ENCODE measurements around the gene SNRPA1.

Gene SNRPA1

GRCh38 chr15:101250341-101250831, 44.7 kb downstream of the SNRPA1 start:
- no peaks in the 10 kb centered on the region for H3K9me3 ChIP-seq (ENCODE audit: control insufficient read depth, insufficient read depth, low read length)
- peaks cover 5% of the 10 kb centered on the region; the same call in 1 of the 2 replicates for H3K4me1 ChIP-seq (ENCODE audit: control insufficient read depth, insufficient read depth, low read length)
- H3K27me3 ChIP-seq (ENCODE audit: control insufficient read depth, insufficient read depth, low read length), result no peaks in the 10 kb centered on the region
- no peak overlapping the region for H3K27ac ChIP-seq (ENCODE audit: low read length)
- peak overlapping the region; percentile 85; the same call in 1 of the 2 replicates for H3K4me3 ChIP-seq (ENCODE audit: low read length)
- no peaks in the 10 kb centered on the region; the same call in 1 of the 2 replicates for H3K36me3 ChIP-seq (ENCODE audit: control insufficient read depth, insufficient read depth, low read length)
- no CpG with 5 or more reads among the region's 6 CpGs for WGBS (ENCODE audit: insufficient coverage, insufficient read length)
- DNase-seq (ENCODE audit: low read depth, low spot score), result no peak

GRCh38 chr15:101248274-101248673, 46.8 kb downstream of the SNRPA1 start:
- H3K36me3 ChIP-seq (ENCODE audit: control insufficient read depth, insufficient read depth, low read length), result no peaks in the 10 kb centered on the region; the same call in 1 of the 2 replicates
- no peaks in the 10 kb centered on the region for H3K9me3 ChIP-seq (ENCODE audit: control insufficient read depth, insufficient read depth, low read length)
- no peak overlapping the region for H3K27ac ChIP-seq (ENCODE audit: low read length)
- DNase-seq (ENCODE audit: low read depth, low spot score), result no peak
- H3K4me1 ChIP-seq (ENCODE audit: control insufficient read depth, insufficient read depth, low read length), result peaks cover 9% of the 10 kb centered on the region; the same call in 1 of the 2 replicates
- H3K27me3 ChIP-seq (ENCODE audit: control insufficient read depth, insufficient read depth, low read length), result no peaks in the 10 kb centered on the region
- H3K4me3 ChIP-seq (ENCODE audit: low read length), result no peak overlapping the region
- WGBS (ENCODE audit: insufficient coverage, insufficient read length), result no CpG with 5 or more reads among the region's 3 CpGs

- H3K9me3 ChIP-seq (ENCODE audit: control insufficient read depth, insufficient read depth, low read length), result no peaks in the 10 kb centered on the region
- no peak for DNase-seq (ENCODE audit: low read depth, low spot score)
- peaks cover 12% of the 10 kb centered on the region; the same call in 1 of the 2 replicates for H3K4me1 ChIP-seq (ENCODE audit: control insufficient read depth, insufficient read depth, low read length)
- no peak overlapping the region for H3K27ac ChIP-seq (ENCODE audit: low read length)
- no peak overlapping the region for H3K4me3 ChIP-seq (ENCODE audit: low read length)
- WGBS (ENCODE audit: insufficient coverage, insufficient read length), result no CpG with 5 or more reads among the region's 10 CpGs
- H3K36me3 ChIP-seq (ENCODE audit: control insufficient read depth, insufficient read depth, low read length), result no peaks in the 10 kb centered on the region; the same call in none of the 2 replicates
- H3K27me3 ChIP-seq (ENCODE audit: control insufficient read depth, insufficient read depth, low read length), result no peaks in the 10 kb centered on the region
Measured at GRCh38 chr15:101246824-101247745, 48.0 kb downstream of the SNRPA1 start.

GRCh38 chr15:101246391-101246790, 48.7 kb downstream of the SNRPA1 start:
- Histone ChIP-seq H3K4me1 (ENCODE audit: control insufficient read depth, insufficient read depth, low read length) (peaks cover 12% of the 10 kb centered on the region; the same call in 1 of the 2 replicates), H3K36me3 (ENCODE audit: control insufficient read depth, insufficient read depth, low read length) (no peaks in the 10 kb centered on the region; the same call in none of the 2 replicates), H3K27me3 (ENCODE audit: control insufficient read depth, insufficient read depth, low read length) (no peaks in the 10 kb centered on the region), H3K4me3 (ENCODE audit: low read length) (no peak overlapping the region), H3K9me3 (ENCODE audit: control insufficient read depth, insufficient read depth, low read length) (no peaks in the 10 kb centered on the region), H3K27ac (ENCODE audit: low read length) (no peak overlapping the region)
- DNase-seq (ENCODE audit: low read depth, low spot score), result no peak
- no CpG with 5 or more reads among the region's 6 CpGs for WGBS (ENCODE audit: insufficient coverage, insufficient read length)

GRCh38 chr15:101244889-101245668, 50.0 kb downstream of the SNRPA1 start:
- no CpG with 5 or more reads among the region's 14 CpGs for WGBS (ENCODE audit: insufficient coverage, insufficient read length)
- H3K4me3 ChIP-seq (ENCODE audit: low read length), result no peak overlapping the region
- H3K27ac ChIP-seq (ENCODE audit: low read length), result no peak overlapping the region
- H3K36me3 ChIP-seq (ENCODE audit: control insufficient read depth, insufficient read depth, low read length), result no peaks in the 10 kb centered on the region; the same call in none of the 2 replicates
- H3K9me3 ChIP-seq (ENCODE audit: control insufficient read depth, insufficient read depth, low read length), result no peaks in the 10 kb centered on the region
- peaks cover 10% of the 10 kb centered on the region; the same call in 1 of the 2 replicates for H3K4me1 ChIP-seq (ENCODE audit: control insufficient read depth, insufficient read depth, low read length)
- H3K27me3 ChIP-seq (ENCODE audit: control insufficient read depth, insufficient read depth, low read length), result no peaks in the 10 kb centered on the region
- no peak for DNase-seq (ENCODE audit: low read depth, low spot score)

- H3K27ac ChIP-seq (ENCODE audit: low read length), result no peak overlapping the region
- WGBS (ENCODE audit: insufficient coverage, insufficient read length), result no CpG with 5 or more reads among the region's 7 CpGs
- peaks cover 9% of the 10 kb centered on the region; the same call in 1 of the 2 replicates for H3K4me1 ChIP-seq (ENCODE audit: control insufficient read depth, insufficient read depth, low read length)
- no peaks in the 10 kb centered on the region for H3K9me3 ChIP-seq (ENCODE audit: control insufficient read depth, insufficient read depth, low read length)
- H3K4me3 ChIP-seq (ENCODE audit: low read length), result no peak overlapping the region
- no peaks in the 10 kb centered on the region; the same call in none of the 2 replicates for H3K36me3 ChIP-seq (ENCODE audit: control insufficient read depth, insufficient read depth, low read length)
- no peak for DNase-seq (ENCODE audit: low read depth, low spot score)
- H3K27me3 ChIP-seq (ENCODE audit: control insufficient read depth, insufficient read depth, low read length), result no peaks in the 10 kb centered on the region
Measured at GRCh38 chr15:101244036-101244781, 50.8 kb downstream of the SNRPA1 start.

GRCh38 chr15:101243420-101243819, 51.6 kb downstream of the SNRPA1 start:
- H3K4me1 ChIP-seq (ENCODE audit: control insufficient read depth, insufficient read depth, low read length), result peaks cover 9% of the 10 kb centered on the region; the same call in 1 of the 2 replicates
- WGBS (ENCODE audit: insufficient coverage, insufficient read length), result no CpG with 5 or more reads among the region's 9 CpGs
- H3K9me3 ChIP-seq (ENCODE audit: control insufficient read depth, insufficient read depth, low read length), result no peaks in the 10 kb centered on the region
- no peak overlapping the region for H3K27ac ChIP-seq (ENCODE audit: low read length)
- H3K4me3 ChIP-seq (ENCODE audit: low read length), result no peak overlapping the region
- no peaks in the 10 kb centered on the region; the same call in none of the 2 replicates for H3K36me3 ChIP-seq (ENCODE audit: control insufficient read depth, insufficient read depth, low read length)
- no peaks in the 10 kb centered on the region for H3K27me3 ChIP-seq (ENCODE audit: control insufficient read depth, insufficient read depth, low read length)
- no peak for DNase-seq (ENCODE audit: low read depth, low spot score)

- WGBS (ENCODE audit: insufficient coverage, insufficient read length), result no CpG with 5 or more reads among the region's 6 CpGs
- Histone ChIP-seq H3K4me3 (ENCODE audit: low read length) (no peak overlapping the region), H3K9me3 (ENCODE audit: control insufficient read depth, insufficient read depth, low read length) (no peaks in the 10 kb centered on the region), H3K27me3 (ENCODE audit: control insufficient read depth, insufficient read depth, low read length) (no peaks in the 10 kb centered on the region), H3K4me1 (ENCODE audit: control insufficient read depth, insufficient read depth, low read length) (peaks cover 9% of the 10 kb centered on the region; the same call in 1 of the 2 replicates), H3K27ac (ENCODE audit: low read length) (no peak overlapping the region), H3K36me3 (ENCODE audit: control insufficient read depth, insufficient read depth, low read length) (no peaks in the 10 kb centered on the region; the same call in none of the 2 replicates)
- DNase-seq (ENCODE audit: low read depth, low spot score), result no peak
Measured at GRCh38 chr15:101242999-101243336, 52.1 kb downstream of the SNRPA1 start.

- no peaks in the 10 kb centered on the region for H3K27me3 ChIP-seq (ENCODE audit: control insufficient read depth, insufficient read depth, low read length)
- DNase-seq (ENCODE audit: low read depth, low spot score), result no peak
- WGBS (ENCODE audit: insufficient coverage, insufficient read length), result no CpG with 5 or more reads among the region's 12 CpGs
- H3K9me3 ChIP-seq (ENCODE audit: control insufficient read depth, insufficient read depth, low read length), result no peaks in the 10 kb centered on the region
- no peaks in the 10 kb centered on the region; the same call in none of the 2 replicates for H3K36me3 ChIP-seq (ENCODE audit: control insufficient read depth, insufficient read depth, low read length)
- H3K4me1 ChIP-seq (ENCODE audit: control insufficient read depth, insufficient read depth, low read length), result peaks cover 9% of the 10 kb centered on the region; the same call in 1 of the 2 replicates
- no peak overlapping the region for H3K4me3 ChIP-seq (ENCODE audit: low read length)
- H3K27ac ChIP-seq (ENCODE audit: low read length), result no peak overlapping the region
Measured at GRCh38 chr15:101242160-101242998, 52.7 kb downstream of the SNRPA1 start.

All from iPS DF 6.9 (cell line).